HEK293 (cell line): Measurements from ENCODE around the gene ATF6B.

Experiments used
- CTCF ChIA-PET: fragments of 350-600 bp; formaldehyde crosslinking; extraction: SDS; loops from one replicate; lab custom pipeline; 2021; ENCODE audit warnings: antibody characterized with exemption; lab: Yijun Ruan, JAX
- POLR2A ChIA-PET: fragments of 300-600 bp; formaldehyde crosslinking; extraction: SDS; loops from one replicate; lab custom pipeline; 2020; ENCODE audit warnings: antibody characterized with exemption, inconsistent platforms; lab: Yijun Ruan, JAX
- H3K27ac ChIP-seq: fragments of 200-500 bp; sonication (Bioruptor generic); 2 replicates; pipeline ENCODE4 v1.5.1; 2014; ENCODE audit warnings: low read depth, low read length, control low read depth, inconsistent platforms; ENCODE audit errors: extremely low read depth
- H3K36me3 ChIP-seq, 2 experiments: fragments of 200-500 bp in 1 of 2; sonication (Bioruptor generic) in 1 of 2; 1 replicate in 1 of 2; 2 replicates in 1 of 2; pipeline ENCODE4 v1.5.1; 2014 to 2017; ENCODE audit warnings: inconsistent platforms in 2 of 2, low read length in 2 of 2; ENCODE audit not compliant: control insufficient read depth in 2 of 2, insufficient read depth in 1 of 2
- H3K4me1 ChIP-seq: fragments of 200-500 bp; sonication (Bioruptor generic); 2 replicates; pipeline ENCODE4 v1.5.1; 2014; ENCODE audit warnings: mild to moderate bottlenecking, low read length, inconsistent platforms; ENCODE audit not compliant: control insufficient read depth, insufficient read depth
- H3K4me3 ChIP-seq: 2 replicates; pipeline ENCODE4 v1.5.1; 2011; ENCODE audit warnings: low read depth, mild to moderate bottlenecking, control low read depth, low read length, moderate library complexity
- H3K9me3 ChIP-seq: fragments of 200-500 bp; sonication (Bioruptor generic); 2 replicates; pipeline ENCODE4 v1.5.1; 2014; ENCODE audit warnings: low read depth, low read length, inconsistent platforms; ENCODE audit not compliant: control insufficient read depth, insufficient read depth
- BCL11A ChIP-seq: fragments of 450-650 bp; formaldehyde crosslinking; IDR thresholded peaks from 2 replicates; pipeline ENCODE4 v1.5.1; 2016; ENCODE audit warnings: low read depth, missing biosample characterization, missing genetic modification characterization
- BCL11B ChIP-seq: fragments of 450-650 bp; formaldehyde crosslinking; IDR thresholded peaks from 2 replicates; pipeline ENCODE4 v1.5.1; 2016; ENCODE audit warnings: low read depth, missing biosample characterization, missing genetic modification characterization
- KLF1 ChIP-seq: fragments of 450-650 bp; formaldehyde crosslinking; IDR thresholded peaks from 2 replicates; pipeline ENCODE4 v1.5.1; 2016; ENCODE audit warnings: missing biosample characterization, missing genetic modification characterization
- KLF10 ChIP-seq: fragments of 450-650 bp; IDR thresholded peaks from 2 replicates; pipeline ENCODE4 v1.5.1; 2018; ENCODE audit warnings: missing biosample characterization, mild to moderate bottlenecking, missing genetic modification characterization
- KLF16 ChIP-seq: fragments of 450-650 bp; formaldehyde crosslinking; IDR thresholded peaks from 2 replicates; pipeline ENCODE4 v1.5.1; 2017; ENCODE audit warnings: missing biosample characterization, missing genetic modification characterization
- REPIN1 ChIP-seq: fragments of 450-650 bp; formaldehyde crosslinking; IDR thresholded peaks from 2 replicates; pipeline ENCODE4 v1.5.1; 2017; ENCODE audit warnings: missing biosample characterization, missing genetic modification characterization, low read depth
- SP7 ChIP-seq: fragments of 450-650 bp; formaldehyde crosslinking; IDR thresholded peaks from 2 replicates; pipeline ENCODE4 v1.5.1; 2016; ENCODE audit warnings: missing biosample characterization, missing genetic modification characterization
- ZBTB21 ChIP-seq: fragments of 450-650 bp; formaldehyde crosslinking; IDR thresholded peaks from 2 replicates; pipeline ENCODE4 v1.5.1; 2017; ENCODE audit warnings: missing biosample characterization, missing genetic modification characterization
- ZBTB48 ChIP-seq: fragments of 450-650 bp; formaldehyde crosslinking; IDR thresholded peaks from 2 replicates; pipeline ENCODE4 v1.5.1; 2016; ENCODE audit warnings: missing biosample characterization, missing genetic modification characterization
- ZBTB6 ChIP-seq: fragments of 450-650 bp; formaldehyde crosslinking; IDR thresholded peaks from 2 replicates; pipeline ENCODE4 v1.5.1; 2017; ENCODE audit warnings: missing biosample characterization, missing genetic modification characterization
- ZNF211 ChIP-seq: fragments of 450-650 bp; formaldehyde crosslinking; IDR thresholded peaks from 2 replicates; pipeline ENCODE4 v1.5.1; 2016; ENCODE audit warnings: low read depth, missing biosample characterization, missing genetic modification characterization
- ZNF324 ChIP-seq: fragments of 450-650 bp; formaldehyde crosslinking; IDR thresholded peaks from 2 replicates; pipeline ENCODE4 v1.5.1; 2016; ENCODE audit warnings: missing biosample characterization, missing genetic modification characterization
- ZNF335 ChIP-seq: fragments of 450-650 bp; formaldehyde crosslinking; conservative IDR thresholded peaks from 2 replicates; pipeline ENCODE4 v1.5.1; 2016; ENCODE audit warnings: missing biosample characterization, missing genetic modification characterization
- ZNF391 ChIP-seq: fragments of 450-650 bp; formaldehyde crosslinking; IDR thresholded peaks from 2 replicates; pipeline ENCODE4 v1.5.1; 2016; ENCODE audit warnings: low read depth, missing biosample characterization, missing genetic modification characterization, borderline replicate concordance
- ZNF518A ChIP-seq: fragments of 450-650 bp; formaldehyde crosslinking; conservative IDR thresholded peaks from 2 replicates; pipeline ENCODE4 v1.5.1; 2016; ENCODE audit warnings: low read depth, missing biosample characterization, missing genetic modification characterization
- ZNF580 ChIP-seq: fragments of 450-650 bp; formaldehyde crosslinking; IDR thresholded peaks from 2 replicates; pipeline ENCODE4 v1.5.1; 2016; ENCODE audit warnings: missing biosample characterization, missing genetic modification characterization
- ZNF76 ChIP-seq: fragments of 450-650 bp; formaldehyde crosslinking; IDR thresholded peaks from 2 replicates; pipeline ENCODE4; 2016; ENCODE audit warnings: low read depth, missing biosample characterization, missing genetic modification characterization, borderline replicate concordance
- ZNF777 ChIP-seq: fragments of 450-650 bp; formaldehyde crosslinking; IDR thresholded peaks from 2 replicates; pipeline ENCODE4 v1.5.1; 2017; ENCODE audit warnings: missing biosample characterization, missing genetic modification characterization, borderline replicate concordance
- TF ChIP-seq, protein P1 (sequence below): fragments of 450-650 bp; formaldehyde crosslinking; IDR thresholded peaks from 2 replicates; pipeline ENCODE4 v1.5.1; 2017; ENCODE audit warnings: missing biosample characterization, missing genetic modification characterization
- TF ChIP-seq, protein P2 (sequence below): IDR thresholded peaks from 2 replicates; pipeline ENCODE4 v1.6.1; 2011; ENCODE audit warnings: mild to moderate bottlenecking, low read depth, low read length, borderline replicate concordance
- TF ChIP-seq, protein P3 (sequence below): fragments of 450-650 bp; formaldehyde crosslinking; IDR thresholded peaks from 2 replicates; pipeline ENCODE4 v1.5.1; 2016; ENCODE audit warnings: missing biosample characterization, missing genetic modification characterization

ATF6B gene

GRCh38 chr6:32127717-32128592 lies at the start of gene ATF6B:
TSS of gene ATF6B (minus strand) at chr6:32128246. CDS start at chr6:32128207, 39 bp downstream.
- Histone ChIP-seq H3K27ac (peak within 1 kb of the TSS; percentile 84), H3K36me3 (peaks cover 22 to 35% of the 10 kb centered on the region in 2 experiments; a peak in 2 of 3 replicates), H3K4me3 (peak within 1 kb of the TSS; percentile 80), H3K4me1 (peaks cover 13% of the 10 kb centered on the region), H3K9me3 (no peaks in the 10 kb centered on the region)
- CTCF ChIA-PET: interaction anchor here (0.6 to 5.6 kb wide), 8 partner anchors 10 to 858 kb away, joined by 3 to 65 read pairs (median 4); no protein-coding TSS in a partner anchor
- POLR2A ChIA-PET: interaction anchor here (0.5 to 4.2 kb wide), 27 partner anchors 9 to 967 kb away, joined by 3 to 38 read pairs (median 4); partner anchors contain the start of genes AGPAT1, DDX39B, EGFL8 and HSPA1B
- TF ChIP-seq ZNF335 (tag by site-specific recombination) (peak; percentile 80), BCL11A (tag by site-specific recombination) (no peak), ZBTB48 (tag by site-specific recombination) (peak; percentile 48; the same call in 1 of the 2 replicates), ZNF76 (peak; percentile 39), SP7 (tag by site-specific recombination) (peak; percentile 65; the same call in 1 of the 2 replicates), KLF10 (tag by site-specific recombination) (peak; percentile 99), ZBTB6 (tag by site-specific recombination) (0 out of 2 replicates have a peak, but pooled peaks have one; percentile 26), ZNF518A (tag by site-specific recombination) (0 out of 2 replicates have a peak, but pooled peaks have one; percentile 32), BCL11B (tag by site-specific recombination) (no peak), ZBTB21 (tag by site-specific recombination) (peak; percentile 28; the same call in 1 of the 2 replicates), REPIN1 (tag by site-specific recombination) (0 out of 2 replicates have a peak, but pooled peaks have one; percentile 3), ZNF777 (tag by site-specific recombination) (peak; percentile 42; the same call in 1 of the 2 replicates), ZNF391 (tag by site-specific recombination) (peak; percentile 19; the same call in 1 of the 2 replicates), ZNF211 (tag by site-specific recombination) (no peak), ZNF580 (tag by site-specific recombination) (0 out of 2 replicates have a peak, but pooled peaks have one; percentile 20), KLF16 (tag by site-specific recombination) (peak; percentile 79; the same call in 1 of the 2 replicates), KLF1 (tag by site-specific recombination) (peak; percentile 33; the same call in 1 of the 2 replicates), ZNF324 (peak; percentile 72; the same call in 1 of the 2 replicates)
- TF ChIP-seq, protein P1, sequence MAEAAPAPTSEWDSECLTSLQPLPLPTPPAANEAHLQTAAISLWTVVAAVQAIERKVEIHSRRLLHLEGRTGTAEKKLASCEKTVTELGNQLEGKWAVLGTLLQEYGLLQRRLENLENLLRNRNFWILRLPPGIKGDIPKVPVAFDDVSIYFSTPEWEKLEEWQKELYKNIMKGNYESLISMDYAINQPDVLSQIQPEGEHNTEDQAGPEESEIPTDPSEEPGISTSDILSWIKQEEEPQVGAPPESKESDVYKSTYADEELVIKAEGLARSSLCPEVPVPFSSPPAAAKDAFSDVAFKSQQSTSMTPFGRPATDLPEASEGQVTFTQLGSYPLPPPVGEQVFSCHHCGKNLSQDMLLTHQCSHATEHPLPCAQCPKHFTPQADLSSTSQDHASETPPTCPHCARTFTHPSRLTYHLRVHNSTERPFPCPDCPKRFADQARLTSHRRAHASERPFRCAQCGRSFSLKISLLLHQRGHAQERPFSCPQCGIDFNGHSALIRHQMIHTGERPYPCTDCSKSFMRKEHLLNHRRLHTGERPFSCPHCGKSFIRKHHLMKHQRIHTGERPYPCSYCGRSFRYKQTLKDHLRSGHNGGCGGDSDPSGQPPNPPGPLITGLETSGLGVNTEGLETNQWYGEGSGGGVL (tag by site-specific recombination): peak; percentile 26; the same call in 1 of the 2 replicates
- TF ChIP-seq, protein P2, sequence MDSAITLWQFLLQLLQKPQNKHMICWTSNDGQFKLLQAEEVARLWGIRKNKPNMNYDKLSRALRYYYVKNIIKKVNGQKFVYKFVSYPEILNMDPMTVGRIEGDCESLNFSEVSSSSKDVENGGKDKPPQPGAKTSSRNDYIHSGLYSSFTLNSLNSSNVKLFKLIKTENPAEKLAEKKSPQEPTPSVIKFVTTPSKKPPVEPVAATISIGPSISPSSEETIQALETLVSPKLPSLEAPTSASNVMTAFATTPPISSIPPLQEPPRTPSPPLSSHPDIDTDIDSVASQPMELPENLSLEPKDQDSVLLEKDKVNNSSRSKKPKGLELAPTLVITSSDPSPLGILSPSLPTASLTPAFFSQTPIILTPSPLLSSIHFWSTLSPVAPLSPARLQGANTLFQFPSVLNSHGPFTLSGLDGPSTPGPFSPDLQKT: no peak
- TF ChIP-seq, protein P3, sequence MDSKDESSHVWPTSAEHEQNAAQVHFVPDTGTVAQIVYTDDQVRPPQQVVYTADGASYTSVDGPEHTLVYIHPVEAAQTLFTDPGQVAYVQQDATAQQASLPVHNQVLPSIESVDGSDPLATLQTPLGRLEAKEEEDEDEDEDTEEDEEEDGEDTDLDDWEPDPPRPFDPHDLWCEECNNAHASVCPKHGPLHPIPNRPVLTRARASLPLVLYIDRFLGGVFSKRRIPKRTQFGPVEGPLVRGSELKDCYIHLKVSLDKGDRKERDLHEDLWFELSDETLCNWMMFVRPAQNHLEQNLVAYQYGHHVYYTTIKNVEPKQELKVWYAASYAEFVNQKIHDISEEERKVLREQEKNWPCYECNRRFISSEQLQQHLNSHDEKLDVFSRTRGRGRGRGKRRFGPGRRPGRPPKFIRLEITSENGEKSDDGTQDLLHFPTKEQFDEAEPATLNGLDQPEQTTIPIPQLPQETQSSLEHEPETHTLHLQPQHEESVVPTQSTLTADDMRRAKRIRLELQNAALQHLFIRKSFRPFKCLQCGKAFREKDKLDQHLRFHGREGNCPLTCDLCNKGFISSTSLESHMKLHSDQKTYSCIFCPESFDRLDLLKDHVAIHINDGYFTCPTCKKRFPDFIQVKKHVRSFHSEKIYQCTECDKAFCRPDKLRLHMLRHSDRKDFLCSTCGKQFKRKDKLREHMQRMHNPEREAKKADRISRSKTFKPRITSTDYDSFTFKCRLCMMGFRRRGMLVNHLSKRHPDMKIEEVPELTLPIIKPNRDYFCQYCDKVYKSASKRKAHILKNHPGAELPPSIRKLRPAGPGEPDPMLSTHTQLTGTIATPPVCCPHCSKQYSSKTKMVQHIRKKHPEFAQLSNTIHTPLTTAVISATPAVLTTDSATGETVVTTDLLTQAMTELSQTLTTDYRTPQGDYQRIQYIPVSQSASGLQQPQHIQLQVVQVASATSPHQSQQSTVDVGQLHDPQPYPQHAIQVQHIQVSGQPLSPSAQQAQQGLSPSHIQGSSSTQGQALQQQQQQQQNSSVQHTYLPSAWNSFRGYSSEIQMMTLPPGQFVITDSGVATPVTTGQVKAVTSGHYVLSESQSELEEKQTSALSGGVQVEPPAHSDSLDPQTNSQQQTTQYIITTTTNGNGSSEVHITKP (tag by site-specific recombination): peak; percentile 54
